Stimulated activated naive CD8-positive, alpha-beta T cell treated with anti-CD3 and anti-CD28 coated beads, Interleukin-15, Interleukin-2, amounts not matched to agents 100 ng/mL and 50 ng/mL, for 24 hours (primary cell): Measurements from ENCODE around the gene RPS27A.
A peak's percentile ranks its signal among the peaks of the same experiment; 100 is the strongest.
"Not testable (repeated sequence)": the region's sequence is repeated elsewhere in the genome, so short reads cannot be mapped to it uniquely, and the experiment has no call there.

Experiments used
- H3K27ac Mint-ChIP-seq: one replicate; pipeline ENCODE4 v1.8.0; 2021; ENCODE audit warnings: mild to moderate bottlenecking, mixed read lengths
- H3K27me3 Mint-ChIP-seq: one replicate; pipeline ENCODE4 v1.8.0; 2021; ENCODE audit warnings: mixed read lengths
- H3K36me3 Mint-ChIP-seq: one replicate; pipeline ENCODE4 v1.8.0; 2021; ENCODE audit warnings: low read depth, mixed read lengths
- H3K4me1 Mint-ChIP-seq: one replicate; pipeline ENCODE4 v1.8.0; 2021; ENCODE audit warnings: low read depth, mixed read lengths
- H3K4me3 Mint-ChIP-seq: one replicate; pipeline ENCODE4 v1.8.0; 2021; ENCODE audit warnings: mild to moderate bottlenecking, mixed read lengths
- H3K9me3 Mint-ChIP-seq: one replicate; pipeline ENCODE4 v1.8.0; 2021; ENCODE audit warnings: mixed read lengths

RPS27A gene

DNA sequence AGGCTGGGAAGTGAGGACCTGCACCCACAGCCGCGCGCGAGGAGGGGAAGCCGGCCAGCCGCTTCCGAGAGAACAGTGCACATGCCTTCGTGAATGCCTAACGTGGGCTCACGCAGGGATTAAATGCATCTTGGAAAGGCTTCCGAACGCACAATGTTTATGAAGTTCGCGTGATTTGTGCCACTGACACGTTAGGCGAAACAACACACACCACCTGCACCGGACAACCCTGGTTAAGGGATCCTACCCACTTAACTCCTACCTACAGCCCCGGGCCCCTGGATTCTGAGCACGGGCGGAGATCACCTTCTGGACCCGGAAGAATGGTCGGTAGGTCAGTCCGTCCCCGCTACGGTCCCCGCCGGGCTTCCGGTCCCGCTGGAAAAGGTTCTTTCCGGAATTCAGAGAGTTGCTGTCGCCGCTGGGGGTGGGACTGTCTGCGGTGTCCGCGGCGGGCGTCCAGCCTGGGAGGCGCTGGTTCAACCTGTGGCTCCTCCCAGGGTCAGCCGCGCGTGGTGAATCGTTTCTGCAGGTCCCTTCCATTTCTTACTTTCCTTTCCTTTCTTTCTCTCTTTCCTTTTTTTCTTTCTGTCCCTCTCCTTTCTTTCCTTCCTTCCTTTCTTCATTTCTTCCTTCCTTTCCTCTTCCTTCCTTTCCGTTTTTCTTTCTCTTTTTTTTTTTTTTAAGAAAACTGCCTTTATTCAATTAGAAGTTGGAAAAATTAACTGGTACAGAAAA, 36.6 kb downstream of the RPS27A start, which contains the start of gene MTIF2:
Gene MTIF2, minus strand, starts transcription at position 325 of the 738 bp plus-strand sequence. CDS start 5,373 bp downstream, outside the sequence.
- Mint-ChIP-seq H3K4me1 (peaks cover 9% of the 10 kb centered on the region), H3K9me3 (no peaks in the 10 kb centered on the region), H3K27ac (peak within 1 kb of the TSS; percentile 97), H3K36me3 (peaks cover 13% of the 10 kb centered on the region), H3K4me3 (peak within 1 kb of the TSS; percentile 97), H3K27me3 (no peaks in the 10 kb centered on the region)

- Mint-ChIP-seq H3K36me3 (peaks cover 7% of the 10 kb centered on the region), H3K9me3 (no peaks in the 10 kb centered on the region)
Measured at GRCh38 chr2:55269645-55269990, 37.1 kb downstream of the RPS27A start.

GRCh38 chr2:55274346-55274745, 41.9 kb downstream of the RPS27A start:
- H3K27ac Mint-ChIP-seq, H3K4me3 Mint-ChIP-seq, H3K9me3 Mint-ChIP-seq, H3K4me1 Mint-ChIP-seq, H3K36me3 Mint-ChIP-seq, H3K27me3 Mint-ChIP-seq: not testable (repeated sequence)

More at GRCh38 chr2:55269645-55269990, 37.1 kb downstream of the RPS27A start:
- H3K4me1 Mint-ChIP-seq = peaks cover 9% of the 10 kb centered on the region
- H3K4me3 Mint-ChIP-seq = peak overlapping the region; percentile 97
- no peaks in the 10 kb centered on the region for H3K27me3 Mint-ChIP-seq
- peak overlapping the region; percentile 97 for H3K27ac Mint-ChIP-seq

DNA sequence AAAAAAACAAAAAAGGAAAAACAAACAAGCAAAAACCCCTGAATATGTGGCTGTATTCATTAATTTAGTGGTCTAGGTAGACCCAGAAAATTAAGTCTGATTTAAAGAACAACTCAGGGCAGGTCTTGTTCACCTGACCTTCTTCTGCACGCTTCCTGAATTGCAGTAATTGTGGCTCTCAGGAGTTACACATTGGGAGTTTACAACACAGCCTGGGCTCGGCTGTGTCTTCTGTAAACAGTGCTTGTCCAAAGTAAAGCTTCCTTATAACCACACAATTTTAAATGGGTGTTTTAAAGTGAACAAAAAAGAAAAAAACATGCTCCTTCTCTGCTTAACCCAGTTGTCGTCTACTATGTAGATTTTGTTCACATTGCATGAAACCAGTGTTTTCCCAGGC, 44.8 kb downstream of the RPS27A start:
- Mint-ChIP-seq H3K4me1 (peaks cover 11% of the 10 kb centered on the region), H3K4me3 (no peak overlapping the region), H3K36me3 (no peaks in the 10 kb centered on the region), H3K27ac (no peak overlapping the region), H3K9me3 (no peaks in the 10 kb centered on the region), H3K27me3 (no peaks in the 10 kb centered on the region)

DNA sequence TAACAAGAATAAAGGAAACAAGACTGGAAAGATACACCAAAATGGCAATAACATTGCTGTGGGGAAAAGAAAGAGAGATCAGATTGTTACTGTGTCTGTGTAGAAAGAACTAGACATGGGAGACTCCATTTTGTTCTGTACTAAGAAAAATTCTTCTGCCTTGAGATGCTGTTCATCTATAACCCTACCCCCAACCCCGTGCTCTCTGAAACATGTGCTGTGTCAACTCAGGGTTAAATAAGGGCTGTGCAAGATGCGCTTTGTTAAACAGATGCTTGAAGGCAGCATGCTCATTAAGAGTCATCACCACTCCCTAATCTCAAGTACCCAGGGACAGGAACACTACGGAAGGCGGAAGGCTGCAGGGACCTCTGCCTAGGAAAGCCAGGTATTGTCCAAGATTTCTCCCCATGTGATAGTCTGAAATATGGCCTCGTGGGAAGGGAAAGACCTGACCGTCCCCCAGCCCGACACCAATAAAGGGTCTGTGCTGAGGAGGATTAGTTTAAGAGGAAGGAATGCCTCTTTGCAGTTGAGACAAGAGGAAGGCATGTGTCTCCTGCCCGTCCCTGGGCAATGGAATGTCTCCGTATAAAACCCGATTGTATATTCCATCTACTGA, 46.8 kb downstream of the RPS27A start:
- H3K4me3 Mint-ChIP-seq, H3K27ac Mint-ChIP-seq, H3K9me3 Mint-ChIP-seq, H3K36me3 Mint-ChIP-seq, H3K27me3 Mint-ChIP-seq: not testable (repeated sequence)
- peaks cover 28% of the 10 kb centered on the region for H3K4me1 Mint-ChIP-seq

- H3K27me3 Mint-ChIP-seq, H3K27ac Mint-ChIP-seq, H3K9me3 Mint-ChIP-seq, H3K36me3 Mint-ChIP-seq, H3K4me3 Mint-ChIP-seq: not testable (repeated sequence)
- H3K4me1 Mint-ChIP-seq = peaks cover 28% of the 10 kb centered on the region
Measured at GRCh38 chr2:55279859-55280424, 47.5 kb downstream of the RPS27A start.

DNA sequence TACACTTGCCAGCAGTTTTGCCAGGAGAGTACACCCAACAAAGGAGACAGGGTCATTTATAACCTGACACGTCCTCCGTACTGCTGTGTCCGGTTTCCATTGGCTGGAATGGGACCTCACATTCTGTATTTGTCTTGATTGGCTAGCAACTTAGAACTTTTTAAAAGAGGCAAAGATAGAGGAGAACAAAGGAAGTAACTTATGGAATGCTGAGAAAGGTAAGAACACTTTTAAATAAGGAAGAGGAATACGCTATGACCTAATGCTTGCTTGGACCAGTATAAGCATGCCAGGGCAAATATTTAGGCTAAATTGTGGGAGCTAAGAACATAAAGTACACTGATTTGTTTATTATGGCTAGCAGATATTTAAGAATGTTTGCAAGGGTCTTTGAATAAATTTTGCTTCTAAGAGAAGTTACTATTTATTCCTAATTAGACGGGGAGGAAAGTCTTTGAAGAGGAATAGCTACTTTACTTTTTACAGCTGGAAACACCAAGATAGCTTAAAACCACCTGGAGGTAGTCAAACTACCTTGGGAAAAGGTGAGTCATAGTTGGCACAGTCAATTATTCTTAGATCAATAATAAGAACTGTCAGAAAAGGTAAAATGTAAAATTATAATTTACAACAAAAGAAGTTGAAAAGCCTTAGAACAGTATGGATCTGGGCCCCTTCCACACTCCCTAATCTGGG, 48.5 kb downstream of the RPS27A start:
- Mint-ChIP-seq H3K4me1 (peaks cover 28% of the 10 kb centered on the region), H3K4me3 (peak overlapping the region; percentile 51), H3K27ac (peak overlapping the region; percentile 49)
- H3K36me3 Mint-ChIP-seq, H3K9me3 Mint-ChIP-seq, H3K27me3 Mint-ChIP-seq: not testable (repeated sequence)

- H3K4me3 Mint-ChIP-seq = peak overlapping the region; percentile 92
- no peaks in the 10 kb centered on the region for H3K9me3 Mint-ChIP-seq
- H3K4me1 Mint-ChIP-seq = peaks cover 33% of the 10 kb centered on the region
- peak overlapping the region; percentile 95 for H3K27ac Mint-ChIP-seq
- H3K27me3 Mint-ChIP-seq = no peaks in the 10 kb centered on the region
- H3K36me3 Mint-ChIP-seq = peaks cover 3% of the 10 kb centered on the region
Measured at GRCh38 chr2:55282110-55282917, 49.8 kb downstream of the RPS27A start.

GRCh38 chr2:55283083-55283482, 50.6 kb downstream of the RPS27A start:
- no peaks in the 10 kb centered on the region for H3K27me3 Mint-ChIP-seq
- H3K36me3 Mint-ChIP-seq = peaks cover 3% of the 10 kb centered on the region
- peak overlapping the region; percentile 92 for H3K4me3 Mint-ChIP-seq
- H3K27ac Mint-ChIP-seq = no peak overlapping the region
- H3K4me1 Mint-ChIP-seq = peaks cover 33% of the 10 kb centered on the region
- H3K9me3 Mint-ChIP-seq = no peaks in the 10 kb centered on the region
